Type B pancreatic cell (in vitro differentiated cells): ENCODE results near the gene CRNKL1. TPM values are rescaled to one million over a fixed set of nuclear protein-coding genes. Genes with fewer than 3 reads are reported as not detected.
A peak's percentile ranks its signal among the peaks of the same experiment; 100 is the strongest.
"Not testable (repeated sequence)": the region's sequence is repeated elsewhere in the genome, so short reads cannot be mapped to it uniquely, and the experiment has no call there.

Source experiments
- DNase-seq: peaks from one replicate; pipeline ENCODE4 v3.0.0; 2021; ENCODE audit warnings: mixed read lengths; ENCODE audit not compliant: unreplicated experiment; ENCODE audit errors: extremely low spot score
- H3K27ac Mint-ChIP-seq: 2 replicates; pipeline ENCODE4 v1.8.0; 2021; ENCODE audit warnings: mild to moderate bottlenecking, mixed read lengths
- H3K27me3 Mint-ChIP-seq: 2 replicates; pipeline ENCODE4 v1.8.0; 2021; ENCODE audit warnings: mixed read lengths
- H3K36me3 Mint-ChIP-seq: 2 replicates; pipeline ENCODE4 v1.8.0; 2021; ENCODE audit warnings: mixed read lengths
- H3K4me1 Mint-ChIP-seq: one replicate; pipeline ENCODE4 v1.8.0; 2021; ENCODE audit warnings: mixed read lengths; ENCODE audit not compliant: unreplicated experiment
- H3K4me3 Mint-ChIP-seq: 2 replicates; pipeline ENCODE4 v1.8.0; 2021; ENCODE audit warnings: mild to moderate bottlenecking, mixed read lengths
- H3K9me3 Mint-ChIP-seq: 2 replicates; pipeline ENCODE4 v1.8.0; 2021; ENCODE audit warnings: mixed read lengths
- total RNA-seq: library from RNA; stranded (reverse); gene quantifications from 2 replicates; pipeline ENCODE4 v1.2.1, GENCODE V29; 2021; ENCODE audit warnings: low replicate concordance
- TF ChIP-seq, protein P1 (sequence below): fragments of 200-600 bp; sonication (generic); conservative IDR thresholded peaks from 2 replicates; pipeline ENCODE4 v1.5.0; 2021; ENCODE audit warnings: antibody characterized with exemption, mild to moderate bottlenecking

Gene CRNKL1
- total RNA-seq, 1 donor from 2014 or later: 25.1 TPM

DNA sequence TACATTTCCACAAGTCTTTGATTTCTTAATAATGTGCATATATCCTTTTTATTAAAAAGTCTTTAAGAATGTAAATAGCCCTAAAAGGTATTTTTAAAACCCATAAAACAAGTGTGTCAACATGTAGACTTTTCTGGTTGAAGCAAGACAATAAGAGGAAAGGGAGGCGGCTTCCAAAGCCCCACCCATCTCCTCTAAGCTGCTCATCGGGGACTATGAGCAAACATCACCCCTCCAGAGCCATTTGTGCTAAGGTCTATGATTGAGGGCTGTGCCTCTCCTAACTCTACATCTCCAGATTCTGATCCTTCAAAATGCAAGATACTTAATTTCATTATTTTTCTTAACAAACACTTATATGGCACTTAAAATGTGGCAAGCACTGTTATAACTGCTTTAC is 37.6 kb downstream of the CRNKL1 start:
- no peaks in the 10 kb centered on the region for H3K36me3 Mint-ChIP-seq
- no peaks in the 10 kb centered on the region for H3K27me3 Mint-ChIP-seq
- H3K4me1 Mint-ChIP-seq: peaks cover 49% of the 10 kb centered on the region
- H3K27ac Mint-ChIP-seq: peak overlapping the region; percentile 19
- no peak overlapping the region for H3K4me3 Mint-ChIP-seq
- H3K9me3 Mint-ChIP-seq: no peaks in the 10 kb centered on the region
- no peak for DNase-seq
- TF ChIP-seq, protein P1, sequence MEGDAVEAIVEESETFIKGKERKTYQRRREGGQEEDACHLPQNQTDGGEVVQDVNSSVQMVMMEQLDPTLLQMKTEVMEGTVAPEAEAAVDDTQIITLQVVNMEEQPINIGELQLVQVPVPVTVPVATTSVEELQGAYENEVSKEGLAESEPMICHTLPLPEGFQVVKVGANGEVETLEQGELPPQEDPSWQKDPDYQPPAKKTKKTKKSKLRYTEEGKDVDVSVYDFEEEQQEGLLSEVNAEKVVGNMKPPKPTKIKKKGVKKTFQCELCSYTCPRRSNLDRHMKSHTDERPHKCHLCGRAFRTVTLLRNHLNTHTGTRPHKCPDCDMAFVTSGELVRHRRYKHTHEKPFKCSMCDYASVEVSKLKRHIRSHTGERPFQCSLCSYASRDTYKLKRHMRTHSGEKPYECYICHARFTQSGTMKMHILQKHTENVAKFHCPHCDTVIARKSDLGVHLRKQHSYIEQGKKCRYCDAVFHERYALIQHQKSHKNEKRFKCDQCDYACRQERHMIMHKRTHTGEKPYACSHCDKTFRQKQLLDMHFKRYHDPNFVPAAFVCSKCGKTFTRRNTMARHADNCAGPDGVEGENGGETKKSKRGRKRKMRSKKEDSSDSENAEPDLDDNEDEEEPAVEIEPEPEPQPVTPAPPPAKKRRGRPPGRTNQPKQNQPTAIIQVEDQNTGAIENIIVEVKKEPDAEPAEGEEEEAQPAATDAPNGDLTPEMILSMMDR: no peak

DNA sequence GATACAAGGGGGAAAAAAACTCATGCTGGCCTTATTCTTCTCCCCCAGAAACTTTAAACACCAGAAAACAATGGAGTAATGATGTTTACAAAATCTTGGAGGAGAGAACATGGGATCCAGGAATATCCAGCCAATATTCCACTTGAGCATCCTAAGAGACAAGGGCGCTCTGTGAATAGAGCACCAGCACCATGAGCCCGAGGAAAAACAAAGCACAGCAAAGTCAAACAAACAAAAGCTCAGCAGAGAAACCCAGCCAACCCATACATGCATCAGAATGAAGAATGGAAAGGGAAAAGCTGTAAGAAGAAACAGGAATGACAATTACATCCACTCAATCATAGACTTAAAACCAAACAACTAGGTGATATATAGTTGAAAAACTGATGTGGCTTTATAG is 39.7 kb downstream of the CRNKL1 start:
- no peaks in the 10 kb centered on the region for H3K36me3 Mint-ChIP-seq
- H3K4me1 Mint-ChIP-seq: peaks cover 37% of the 10 kb centered on the region
- no peak for DNase-seq
- H3K27me3 Mint-ChIP-seq: no peaks in the 10 kb centered on the region
- H3K9me3 Mint-ChIP-seq: no peaks in the 10 kb centered on the region
- TF ChIP-seq, protein P1: no peak
- no peak overlapping the region for H3K4me3 Mint-ChIP-seq
- H3K27ac Mint-ChIP-seq: no peak overlapping the region

DNA sequence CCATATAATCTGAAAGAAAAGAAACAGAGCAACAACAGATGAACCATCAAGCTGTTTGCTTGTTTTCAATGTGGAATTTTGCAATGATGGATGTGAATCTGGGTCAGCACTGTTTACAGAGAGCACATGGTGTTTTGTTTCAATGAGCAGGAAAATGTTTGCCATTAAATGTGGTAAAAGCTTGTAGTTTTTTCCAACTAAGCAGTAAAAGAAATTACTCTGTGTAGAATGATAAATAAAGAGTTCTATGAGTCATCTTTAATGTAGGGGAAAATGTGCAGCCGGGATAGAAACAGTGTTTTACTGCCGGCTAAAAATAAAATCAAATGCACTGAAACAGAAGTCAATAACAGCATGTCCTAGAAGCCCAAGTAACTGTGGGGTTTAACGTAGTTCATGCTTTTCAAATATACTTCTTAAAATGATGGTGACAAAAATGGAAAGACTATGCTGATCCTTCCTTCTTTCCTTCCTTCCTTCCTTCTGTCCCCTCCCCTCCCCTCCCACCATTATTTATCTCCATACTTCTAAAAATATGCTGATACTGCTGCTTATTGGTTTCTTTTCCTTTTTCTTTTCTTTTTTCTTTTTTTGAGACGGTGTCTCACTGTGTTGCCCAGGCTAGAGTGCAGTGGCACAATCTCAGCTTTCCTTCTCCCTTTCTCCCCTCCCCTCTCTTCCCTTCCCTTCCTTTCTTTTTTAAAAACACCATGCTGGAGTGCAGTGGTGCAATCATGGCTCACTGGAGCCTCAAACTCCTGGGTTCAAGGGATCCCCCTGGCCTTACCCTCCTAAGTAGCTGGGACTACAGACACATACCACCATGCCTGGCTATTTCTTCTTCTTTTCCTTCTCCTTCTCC is 41.4 kb downstream of the CRNKL1 start:
- TF ChIP-seq, protein P1: no peak
- Mint-ChIP-seq H3K4me1 (peaks cover 32% of the 10 kb centered on the region), H3K36me3 (no peaks in the 10 kb centered on the region), H3K27ac (peak overlapping the region; percentile 78), H3K9me3 (no peaks in the 10 kb centered on the region), H3K4me3 (peak overlapping the region; percentile 32), H3K27me3 (no peaks in the 10 kb centered on the region)
- DNase-seq: no peak

DNA sequence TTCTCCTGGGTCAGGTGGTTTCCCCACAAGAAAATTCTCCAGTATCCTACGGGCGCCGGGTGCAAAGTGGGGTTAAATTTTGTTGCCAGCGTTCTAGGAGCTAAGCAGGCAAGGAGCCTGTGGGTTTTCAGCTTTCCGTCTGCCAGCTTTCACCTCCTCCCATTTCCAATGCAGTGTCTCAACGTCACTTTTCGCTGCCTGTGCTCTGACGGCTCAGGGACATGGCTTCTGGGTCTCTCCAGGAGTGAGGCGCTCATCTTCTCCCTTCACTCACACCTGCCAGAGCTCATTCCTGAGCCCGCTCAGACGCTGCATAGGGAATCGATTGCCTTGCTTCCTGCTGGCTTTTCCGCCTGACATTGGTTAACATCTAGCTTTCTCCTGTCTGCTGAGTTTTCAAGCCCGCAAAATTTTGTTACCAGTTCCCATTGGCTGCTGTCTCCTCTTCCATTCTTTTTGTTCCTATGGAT is 42.4 kb downstream of the CRNKL1 start:
- peaks cover 33% of the 10 kb centered on the region for H3K4me1 Mint-ChIP-seq
- no peak for DNase-seq
- peak overlapping the region; percentile 40 for H3K27ac Mint-ChIP-seq
- no peaks in the 10 kb centered on the region for H3K9me3 Mint-ChIP-seq
- TF ChIP-seq, protein P1: no peak
- H3K36me3 Mint-ChIP-seq: no peaks in the 10 kb centered on the region
- peak overlapping the region; percentile 71 for H3K4me3 Mint-ChIP-seq
- H3K27me3 Mint-ChIP-seq: no peaks in the 10 kb centered on the region

DNA sequence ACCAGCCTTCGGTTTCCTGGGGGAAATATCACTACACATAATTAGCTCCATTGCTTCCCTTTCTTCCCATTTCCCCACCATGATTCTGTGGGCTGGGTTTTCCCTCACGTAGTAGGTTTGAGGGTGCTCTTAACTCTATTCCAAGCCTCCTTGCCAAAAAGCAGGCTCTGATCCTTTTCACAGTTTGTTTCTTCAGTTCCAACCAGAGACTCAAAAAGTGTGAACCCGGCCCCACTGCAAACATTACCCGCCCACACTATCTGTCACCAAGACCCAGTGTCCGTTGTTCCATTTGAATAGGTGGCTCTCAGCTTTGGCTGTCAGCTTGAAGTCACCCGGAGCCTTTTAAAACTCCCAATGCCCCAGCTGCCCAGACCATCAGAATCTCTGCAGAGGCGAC is 46.9 kb downstream of the CRNKL1 start:
- DNase-seq: no peak
- TF ChIP-seq, protein P1: no peak
- H3K9me3 Mint-ChIP-seq: no peaks in the 10 kb centered on the region
- peaks cover 19% of the 10 kb centered on the region for H3K36me3 Mint-ChIP-seq
- no peak overlapping the region for H3K4me3 Mint-ChIP-seq
- H3K27me3 Mint-ChIP-seq: no peaks in the 10 kb centered on the region
- peak overlapping the region; percentile 53 for H3K27ac Mint-ChIP-seq
- H3K4me1 Mint-ChIP-seq: peaks cover 41% of the 10 kb centered on the region

DNA sequence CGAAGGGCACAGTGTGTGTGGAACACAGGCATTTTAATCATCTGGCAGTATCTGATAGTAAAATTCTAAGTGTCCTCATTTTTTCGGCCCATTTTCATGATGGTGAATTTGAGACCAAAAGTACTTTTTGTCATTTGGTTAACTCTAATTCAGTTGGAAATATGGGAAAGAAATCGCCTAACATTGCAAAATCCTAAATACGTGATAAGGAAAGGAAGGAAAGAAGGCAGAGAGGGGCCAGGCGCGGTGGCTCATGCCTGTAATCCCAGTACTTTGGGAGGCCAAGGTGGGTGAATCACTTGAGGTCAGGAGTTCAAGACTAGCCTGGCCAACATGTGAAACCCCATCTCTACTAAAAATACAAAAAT is 48.3 kb downstream of the CRNKL1 start:
- not testable (repeated sequence) for H3K27me3 Mint-ChIP-seq, H3K9me3 Mint-ChIP-seq, H3K4me3 Mint-ChIP-seq, DNase-seq, H3K27ac Mint-ChIP-seq
- Mint-ChIP-seq H3K4me1 (peaks cover 47% of the 10 kb centered on the region), H3K36me3 (peaks cover 27% of the 10 kb centered on the region)
